Effector memory CD8-positive, alpha-beta T cell (primary cell): ENCODE data around the gene RAPH1.

Experiments used
- ATAC-seq: fragments of 150-1000 bp; cut with Tn5 transposase; replicated peaks from 2 replicates; pipeline ENCODE4 v1.10.0; 2021; ENCODE audit warnings: mild to moderate bottlenecking, moderate library complexity
- DNase-seq, 3 experiments: peaks; one replicate each; pipeline ENCODE4 v3.0.0; 2021
- H3K27ac Mint-ChIP-seq, 2 donors: one replicate each; pipeline ENCODE4 v1.8.0; 2022; ENCODE audit warnings: mild to moderate bottlenecking in 2 of 2, mixed read lengths in 2 of 2, moderate library complexity in 2 of 2
- H3K27me3 Mint-ChIP-seq, 2 donors: one replicate each; pipeline ENCODE4 v1.8.0; 2022; ENCODE audit warnings: mixed read lengths in 2 of 2
- H3K36me3 Mint-ChIP-seq: one replicate; pipeline ENCODE4 v1.8.0; 2022; ENCODE audit warnings: mild to moderate bottlenecking, moderate library complexity, mixed read lengths; ENCODE audit not compliant: insufficient read depth
- H3K4me1 Mint-ChIP-seq, 2 donors: one replicate each; pipeline ENCODE4 v1.8.0; 2022; ENCODE audit warnings: low read depth in 2 of 2, mixed read lengths in 2 of 2
- H3K4me3 Mint-ChIP-seq, 2 donors: one replicate each; pipeline ENCODE4 v1.8.0; 2022; ENCODE audit warnings: mild to moderate bottlenecking in 2 of 2, mixed read lengths in 2 of 2, moderate library complexity in 2 of 2
- H3K9me3 Mint-ChIP-seq, 2 donors: one replicate each; pipeline ENCODE4 v1.8.0; 2022; ENCODE audit warnings: mixed read lengths in 2 of 2
- total RNA-seq, 9 experiments: gene quantifications; one replicate each; lab custom pipeline; 2026; lab: John Stamatoyannopoulos, UW

RAPH1 gene, protein sequence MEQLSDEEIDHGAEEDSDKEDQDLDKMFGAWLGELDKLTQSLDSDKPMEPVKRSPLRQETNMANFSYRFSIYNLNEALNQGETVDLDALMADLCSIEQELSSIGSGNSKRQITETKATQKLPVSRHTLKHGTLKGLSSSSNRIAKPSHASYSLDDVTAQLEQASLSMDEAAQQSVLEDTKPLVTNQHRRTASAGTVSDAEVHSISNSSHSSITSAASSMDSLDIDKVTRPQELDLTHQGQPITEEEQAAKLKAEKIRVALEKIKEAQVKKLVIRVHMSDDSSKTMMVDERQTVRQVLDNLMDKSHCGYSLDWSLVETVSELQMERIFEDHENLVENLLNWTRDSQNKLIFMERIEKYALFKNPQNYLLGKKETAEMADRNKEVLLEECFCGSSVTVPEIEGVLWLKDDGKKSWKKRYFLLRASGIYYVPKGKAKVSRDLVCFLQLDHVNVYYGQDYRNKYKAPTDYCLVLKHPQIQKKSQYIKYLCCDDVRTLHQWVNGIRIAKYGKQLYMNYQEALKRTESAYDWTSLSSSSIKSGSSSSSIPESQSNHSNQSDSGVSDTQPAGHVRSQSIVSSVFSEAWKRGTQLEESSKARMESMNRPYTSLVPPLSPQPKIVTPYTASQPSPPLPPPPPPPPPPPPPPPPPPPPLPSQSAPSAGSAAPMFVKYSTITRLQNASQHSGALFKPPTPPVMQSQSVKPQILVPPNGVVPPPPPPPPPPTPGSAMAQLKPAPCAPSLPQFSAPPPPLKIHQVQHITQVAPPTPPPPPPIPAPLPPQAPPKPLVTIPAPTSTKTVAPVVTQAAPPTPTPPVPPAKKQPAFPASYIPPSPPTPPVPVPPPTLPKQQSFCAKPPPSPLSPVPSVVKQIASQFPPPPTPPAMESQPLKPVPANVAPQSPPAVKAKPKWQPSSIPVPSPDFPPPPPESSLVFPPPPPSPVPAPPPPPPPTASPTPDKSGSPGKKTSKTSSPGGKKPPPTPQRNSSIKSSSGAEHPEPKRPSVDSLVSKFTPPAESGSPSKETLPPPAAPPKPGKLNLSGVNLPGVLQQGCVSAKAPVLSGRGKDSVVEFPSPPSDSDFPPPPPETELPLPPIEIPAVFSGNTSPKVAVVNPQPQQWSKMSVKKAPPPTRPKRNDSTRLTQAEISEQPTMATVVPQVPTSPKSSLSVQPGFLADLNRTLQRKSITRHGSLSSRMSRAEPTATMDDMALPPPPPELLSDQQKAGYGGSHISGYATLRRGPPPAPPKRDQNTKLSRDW
- total RNA-seq, result 1.3 to 10.9 (median 5.6) reads per million in 9 experiments

- peaks cover 39% of the 10 kb centered on the region in 2 donors for H3K27me3 Mint-ChIP-seq
- peaks cover 11 to 16% of the 10 kb centered on the region in 2 donors for H3K4me1 Mint-ChIP-seq
- H3K4me3 Mint-ChIP-seq, result peak within 1 kb of the TSS; percentile 81 to 85
- peak; percentile 26 to 32 (median 27) for DNase-seq
- no peaks in the 10 kb centered on the region for H3K36me3 Mint-ChIP-seq
- H3K27ac Mint-ChIP-seq, result peak within 1 kb of the TSS in 1 of 2 donors; percentile 42
- ATAC-seq, result peak; percentile 61
- peaks cover 0 to 1% of the 10 kb centered on the region in 2 donors for H3K9me3 Mint-ChIP-seq
Measured at GRCh38 chr2:203535078-203535783, at the start of gene RAPH1. TSS of gene RAPH1 (minus strand) at chr2:203535301. CDS start at chr2:203495353, 39,948 bp downstream.

DNA sequence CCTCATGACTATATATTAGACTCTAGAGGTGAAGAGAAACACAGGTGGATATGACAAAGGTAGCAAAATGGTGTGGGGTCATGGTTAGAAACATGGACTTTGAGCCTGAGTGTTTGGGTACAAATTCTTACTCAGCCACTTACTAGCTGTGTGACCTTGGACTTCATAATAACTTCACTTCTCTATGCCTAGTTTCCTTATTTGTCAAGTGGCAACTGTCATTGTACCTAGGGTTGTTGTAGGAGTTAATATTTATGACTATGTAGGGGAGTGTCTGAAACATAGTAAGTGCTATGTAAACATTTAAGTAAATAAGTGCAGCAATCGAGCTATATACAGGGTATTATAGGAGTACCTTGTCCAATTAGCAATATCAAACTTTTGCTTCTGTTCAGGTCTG, 49.7 kb upstream of the RAPH1 start:
- Mint-ChIP-seq H3K4me1 (peaks cover 10 to 11% of the 10 kb centered on the region in 2 donors), H3K27me3 (no peaks in the 10 kb centered on the region), H3K27ac (no peak overlapping the region), H3K4me3 (no peak overlapping the region), H3K9me3 (no peaks in the 10 kb centered on the region), H3K36me3 (no peaks in the 10 kb centered on the region)
- ATAC-seq (no peak), DNase-seq (no peak)

DNA sequence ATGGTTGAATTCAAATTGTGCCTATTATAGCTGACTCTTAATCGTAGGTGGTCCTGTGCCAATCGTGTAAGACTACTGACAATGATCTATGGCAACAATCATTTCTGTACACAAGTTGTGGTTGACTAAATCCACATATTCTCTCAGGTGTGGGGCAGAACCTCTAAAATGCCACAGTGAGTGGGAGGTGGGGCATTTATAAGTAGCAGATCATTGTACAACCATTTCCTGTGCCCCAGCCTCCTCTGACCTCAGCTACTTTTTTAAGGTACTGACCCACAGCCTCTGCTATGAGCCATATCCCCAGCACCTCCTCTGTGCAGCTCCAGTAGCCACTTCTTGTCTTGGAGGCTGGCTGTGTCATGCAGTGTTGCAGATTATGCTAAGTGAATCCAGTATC, 48.6 kb upstream of the RAPH1 start:
- Mint-ChIP-seq H3K4me3 (no peak overlapping the region), H3K27ac (no peak overlapping the region), H3K9me3 (no peaks in the 10 kb centered on the region), H3K27me3 (no peaks in the 10 kb centered on the region), H3K36me3 (no peaks in the 10 kb centered on the region), H3K4me1 (peaks cover 10 to 11% of the 10 kb centered on the region in 2 donors)
- DNase-seq, result no peak
- no peak for ATAC-seq

DNA sequence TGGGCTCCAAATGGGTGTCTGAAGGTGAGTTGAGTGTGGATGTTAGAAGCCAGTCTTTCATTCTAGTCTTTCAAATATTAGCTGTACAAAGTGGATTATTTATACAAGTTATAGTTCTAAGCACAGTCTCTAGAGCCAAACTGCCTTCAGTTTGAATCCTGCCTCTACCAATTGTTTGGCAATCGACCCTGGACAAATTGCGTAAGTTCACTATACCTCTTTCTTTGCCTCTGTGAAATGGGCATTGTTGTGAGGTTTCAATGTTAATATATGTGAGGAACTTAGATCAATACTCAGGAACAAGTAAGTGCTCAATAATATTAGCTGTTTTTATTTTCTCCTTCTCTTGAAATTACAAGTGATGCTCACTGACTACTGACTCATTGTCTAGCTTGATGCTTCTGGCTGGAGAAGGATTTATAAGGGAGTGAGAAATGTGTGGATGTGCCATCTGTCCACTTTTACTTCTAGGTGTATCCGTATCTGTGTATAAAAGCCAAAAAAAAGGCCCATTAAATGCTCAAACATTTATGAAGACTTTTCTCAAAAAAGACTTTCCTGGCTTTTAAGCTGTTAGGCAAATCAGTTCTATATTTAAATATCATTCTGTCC, 48.1 kb upstream of the RAPH1 start:
- no peak for DNase-seq
- no peaks in the 10 kb centered on the region for H3K27me3 Mint-ChIP-seq
- ATAC-seq, result no peak
- no peaks in the 10 kb centered on the region for H3K36me3 Mint-ChIP-seq
- H3K4me3 Mint-ChIP-seq, result no peak overlapping the region
- no peaks in the 10 kb centered on the region for H3K9me3 Mint-ChIP-seq
- H3K27ac Mint-ChIP-seq, result no peak overlapping the region
- H3K4me1 Mint-ChIP-seq, result peaks cover 10 to 11% of the 10 kb centered on the region in 2 donors

GRCh38 chr2:203582468-203582867, 47.4 kb upstream of the RAPH1 start:
- Mint-ChIP-seq H3K4me3 (no peak overlapping the region), H3K9me3 (no peaks in the 10 kb centered on the region), H3K27me3 (no peaks in the 10 kb centered on the region), H3K36me3 (no peaks in the 10 kb centered on the region), H3K4me1 (peaks cover 10 to 11% of the 10 kb centered on the region in 2 donors), H3K27ac (no peak overlapping the region)
- DNase-seq (no peak), ATAC-seq (no peak)

DNA sequence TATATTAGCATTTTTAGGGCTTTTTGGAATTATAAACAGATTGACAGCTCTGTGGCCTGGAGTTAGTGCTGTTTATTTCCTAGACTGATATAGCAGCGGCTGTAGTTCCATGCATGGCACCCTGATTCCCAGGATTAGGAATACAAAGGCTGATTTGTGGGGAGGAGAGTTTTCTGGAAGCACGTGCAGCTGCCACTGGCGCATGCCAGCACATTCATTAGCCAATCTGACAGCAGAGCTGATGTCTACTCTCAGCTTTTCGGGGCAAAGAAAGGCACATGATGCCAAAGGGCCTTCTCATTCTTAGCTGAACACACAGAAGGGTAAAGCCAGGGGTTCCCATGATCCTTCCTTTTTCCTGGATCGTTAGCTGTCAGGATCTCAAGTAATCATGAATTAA, 45.7 kb upstream of the RAPH1 start:
- ATAC-seq (no peak), DNase-seq (no peak)
- no peaks in the 10 kb centered on the region for H3K27me3 Mint-ChIP-seq
- H3K4me3 Mint-ChIP-seq, result no peak overlapping the region
- H3K9me3 Mint-ChIP-seq, result no peaks in the 10 kb centered on the region
- no peaks in the 10 kb centered on the region for H3K36me3 Mint-ChIP-seq
- peaks cover 10% of the 10 kb centered on the region in 2 donors for H3K4me1 Mint-ChIP-seq
- H3K27ac Mint-ChIP-seq, result no peak overlapping the region

- Mint-ChIP-seq H3K27ac (no peak overlapping the region), H3K27me3 (peaks cover 6 to 7% of the 10 kb centered on the region in 2 donors), H3K4me3 (no peak overlapping the region), H3K4me1 (peaks cover 5 to 10% of the 10 kb centered on the region in 2 donors), H3K36me3 (no peaks in the 10 kb centered on the region), H3K9me3 (no peaks in the 10 kb centered on the region)
- DNase-seq, result no peak
- ATAC-seq, result no peak
Measured at GRCh38 chr2:203579730-203580129, 44.6 kb upstream of the RAPH1 start.

GRCh38 chr2:203578759-203579643, 43.9 kb upstream of the RAPH1 start:
- Mint-ChIP-seq H3K4me1 (peaks cover 5 to 10% of the 10 kb centered on the region in 2 donors), H3K4me3 (no peak overlapping the region), H3K27me3 (peaks cover 6 to 7% of the 10 kb centered on the region in 2 donors), H3K9me3 (no peaks in the 10 kb centered on the region), H3K27ac (no peak overlapping the region), H3K36me3 (no peaks in the 10 kb centered on the region)
- ATAC-seq, result no peak
- no peak for DNase-seq

DNA sequence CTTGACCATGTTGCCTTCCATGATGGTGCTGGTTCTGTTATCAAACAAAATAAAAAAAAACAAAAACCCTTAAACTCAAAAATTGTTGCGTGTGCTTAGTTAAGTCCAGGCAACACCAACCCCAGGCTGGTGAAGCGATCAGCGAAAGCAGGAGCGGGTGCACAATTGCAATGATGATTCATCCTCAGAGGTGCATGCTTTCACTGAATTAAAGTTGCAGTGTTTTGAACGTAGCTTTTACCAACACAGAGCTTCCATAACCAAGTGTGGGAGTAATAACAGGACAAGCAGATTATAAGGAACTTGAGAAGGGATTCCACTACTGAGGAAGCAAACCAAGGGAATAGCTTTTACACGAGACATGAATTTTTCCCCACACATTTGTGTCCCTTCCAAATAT, 39.7 kb upstream of the RAPH1 start:
- Mint-ChIP-seq H3K27ac (no peak overlapping the region), H3K27me3 (peaks cover 12 to 15% of the 10 kb centered on the region in 2 donors), H3K36me3 (no peaks in the 10 kb centered on the region), H3K4me1 (peaks cover 2 to 4% of the 10 kb centered on the region in 2 donors), H3K9me3 (no peaks in the 10 kb centered on the region), H3K4me3 (no peak overlapping the region)
- DNase-seq, result no peak
- no peak for ATAC-seq

DNA sequence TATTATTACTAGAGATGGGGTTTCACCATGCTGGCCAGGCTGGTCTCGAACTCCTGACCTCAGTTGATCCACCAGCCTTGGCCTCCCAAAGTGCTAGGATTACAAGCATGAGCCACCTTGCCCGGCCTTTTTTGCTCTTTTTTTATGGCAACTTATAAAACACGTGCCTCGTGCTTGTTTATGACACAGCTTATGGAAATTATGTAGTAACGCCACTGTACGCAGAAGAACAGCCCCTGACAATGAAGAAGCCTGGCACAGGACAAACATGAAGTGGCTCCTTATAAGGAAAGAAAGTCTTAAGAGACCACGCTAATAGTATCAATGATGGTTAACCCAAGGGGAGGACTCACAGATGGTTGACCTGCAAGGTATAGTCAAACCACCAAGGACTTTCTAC, 37.2 kb upstream of the RAPH1 start:
- Mint-ChIP-seq H3K4me3 (no peak overlapping the region), H3K9me3 (no peaks in the 10 kb centered on the region), H3K36me3 (no peaks in the 10 kb centered on the region), H3K27ac (no peak overlapping the region), H3K27me3 (peaks cover 12 to 15% of the 10 kb centered on the region in 2 donors), H3K4me1 (peaks cover 3 to 4% of the 10 kb centered on the region in 2 donors)
- DNase-seq, result no peak
- ATAC-seq, result no peak

- Mint-ChIP-seq H3K27me3 (peaks cover 5 to 9% of the 10 kb centered on the region in 2 donors), H3K4me3 (peak overlapping the region; percentile 2 to 8), H3K9me3 (no peaks in the 10 kb centered on the region), H3K36me3 (no peaks in the 10 kb centered on the region), H3K4me1 (peaks cover 3 to 4% of the 10 kb centered on the region in 2 donors), H3K27ac (peak overlapping the region in 1 of 2 donors; percentile 7)
- ATAC-seq (peak; percentile 88), DNase-seq (peak in 1 of 3 experiments; percentile 2)
Measured at GRCh38 chr2:203569677-203570316, 34.7 kb upstream of the RAPH1 start.
